Measurements from ENCODE around the gene NR3C2. TPM values are rescaled to one million over a fixed set of nuclear protein-coding genes. Genes with fewer than 3 reads are reported as not detected.

Gene NR3C2
- total RNA-seq, 1 experiment from 2014 or later, result 1.6 TPM

DNA sequence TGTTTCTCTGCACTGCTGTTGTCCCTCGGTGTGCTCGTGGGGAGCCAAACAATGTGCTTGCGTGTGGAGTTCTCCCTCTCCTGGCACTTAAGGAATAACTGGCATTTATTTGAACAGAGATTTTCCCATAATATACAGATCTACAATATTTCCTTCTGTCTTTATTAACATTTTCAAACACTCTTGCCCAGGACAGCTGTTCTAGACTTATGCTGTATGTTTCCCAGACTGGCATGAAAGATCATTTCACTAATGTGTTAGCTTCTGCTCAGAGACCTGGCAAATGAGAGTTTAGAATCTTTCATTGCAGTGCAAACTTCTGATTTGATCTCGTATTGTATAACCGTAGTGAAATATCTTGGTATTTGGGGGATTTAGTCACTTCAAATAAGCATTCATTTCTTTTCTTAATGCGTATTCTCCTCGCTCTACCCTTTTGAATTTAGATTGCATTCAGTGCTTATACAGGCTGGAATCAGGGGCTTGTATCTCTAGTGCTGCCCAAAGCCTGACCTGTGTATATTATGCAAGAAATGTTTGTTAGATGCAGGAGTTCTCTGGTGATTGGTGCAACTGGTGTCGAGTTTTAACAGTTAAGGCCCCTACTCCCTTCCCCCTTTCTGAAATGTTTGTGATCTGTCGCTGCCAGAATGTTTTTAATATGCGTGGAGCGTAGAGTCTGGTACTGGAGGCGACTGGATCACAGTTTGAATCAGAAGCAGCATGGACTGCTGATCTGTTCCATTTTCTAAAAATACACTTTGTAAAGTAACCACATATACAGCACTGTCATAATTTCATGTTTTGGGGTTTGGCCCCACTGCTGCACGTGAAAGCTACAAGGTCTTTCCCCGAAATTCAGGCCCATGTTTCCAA lies 384.0 kb downstream of the NR3C2 start:
- CTCF ChIA-PET, result no interaction called here
- H3K27ac ChIP-seq (ENCODE audit: low read depth, low read length, poor library complexity, severe bottlenecking), result no peak overlapping the region
- no peak overlapping the region for H3K4me3 ChIP-seq (ENCODE audit: low read depth, low read length, poor library complexity, severe bottlenecking)
- TF ChIP-seq EZH2 (IDR thresholded peaks at IDR 0.05; ENCODE audit: borderline replicate concordance, low read depth, low read length, poor library complexity, severe bottlenecking), result no peak
- TF ChIP-seq, protein P1, sequence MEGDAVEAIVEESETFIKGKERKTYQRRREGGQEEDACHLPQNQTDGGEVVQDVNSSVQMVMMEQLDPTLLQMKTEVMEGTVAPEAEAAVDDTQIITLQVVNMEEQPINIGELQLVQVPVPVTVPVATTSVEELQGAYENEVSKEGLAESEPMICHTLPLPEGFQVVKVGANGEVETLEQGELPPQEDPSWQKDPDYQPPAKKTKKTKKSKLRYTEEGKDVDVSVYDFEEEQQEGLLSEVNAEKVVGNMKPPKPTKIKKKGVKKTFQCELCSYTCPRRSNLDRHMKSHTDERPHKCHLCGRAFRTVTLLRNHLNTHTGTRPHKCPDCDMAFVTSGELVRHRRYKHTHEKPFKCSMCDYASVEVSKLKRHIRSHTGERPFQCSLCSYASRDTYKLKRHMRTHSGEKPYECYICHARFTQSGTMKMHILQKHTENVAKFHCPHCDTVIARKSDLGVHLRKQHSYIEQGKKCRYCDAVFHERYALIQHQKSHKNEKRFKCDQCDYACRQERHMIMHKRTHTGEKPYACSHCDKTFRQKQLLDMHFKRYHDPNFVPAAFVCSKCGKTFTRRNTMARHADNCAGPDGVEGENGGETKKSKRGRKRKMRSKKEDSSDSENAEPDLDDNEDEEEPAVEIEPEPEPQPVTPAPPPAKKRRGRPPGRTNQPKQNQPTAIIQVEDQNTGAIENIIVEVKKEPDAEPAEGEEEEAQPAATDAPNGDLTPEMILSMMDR (conservative IDR thresholded peaks at IDR 0.05; ENCODE audit: low read depth, low read length), result no peak
- no peaks in the 10 kb centered on the region for H3K27me3 ChIP-seq (replicated peaks; ENCODE audit: insufficient read depth, low read depth, low read length, poor library complexity)
- POLR2A ChIA-PET (ENCODE audit: low non-redundant PET), result no interaction called here
- H3K4me1 ChIP-seq (ENCODE audit: insufficient read depth, low read length, poor library complexity, severe bottlenecking), result peaks cover 36% of the 10 kb centered on the region
- intact Hi-C loops (cut with micrococcal nuclease; ENCODE audit: unreplicated experiment), result no loop called here
- H3K9me3 ChIP-seq (ENCODE audit: low read depth, low read length, poor library complexity, severe bottlenecking), result no peaks in the 10 kb centered on the region
- no peaks in the 10 kb centered on the region for H3K36me3 ChIP-seq (ENCODE audit: insufficient read depth, low read length, poor library complexity, severe bottlenecking)
- BruUV-seq (replicated peaks), result no TSS peak
- no peak for DNase-seq (ENCODE audit: low spot score)

DNA sequence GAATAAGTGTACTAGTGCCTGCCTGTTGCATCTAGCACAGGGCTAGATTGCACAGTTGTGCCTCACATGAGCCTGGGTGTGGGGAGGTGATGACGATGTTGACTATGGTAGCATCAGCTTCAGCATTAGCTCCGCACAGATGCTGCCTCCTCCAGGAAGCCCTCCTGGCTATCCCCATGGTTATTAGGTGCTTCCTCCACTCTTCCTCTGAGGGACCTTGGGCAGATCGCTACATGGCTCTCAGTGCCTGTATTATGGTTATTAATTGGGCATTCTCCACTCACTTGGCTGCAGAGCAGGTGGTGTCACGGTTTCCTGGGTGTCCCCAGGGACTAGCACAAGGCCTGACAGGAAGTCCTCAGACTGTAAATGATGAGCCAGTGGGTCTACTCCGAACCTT lies 384.7 kb downstream of the NR3C2 start:
- Histone ChIP-seq H3K4me3 (ENCODE audit: low read depth, low read length, poor library complexity, severe bottlenecking) (no peak overlapping the region), H3K36me3 (ENCODE audit: insufficient read depth, low read length, poor library complexity, severe bottlenecking) (no peaks in the 10 kb centered on the region), H3K9me3 (ENCODE audit: low read depth, low read length, poor library complexity, severe bottlenecking) (no peaks in the 10 kb centered on the region), H3K27ac (ENCODE audit: low read depth, low read length, poor library complexity, severe bottlenecking) (no peak overlapping the region), H3K27me3 (replicated peaks; ENCODE audit: insufficient read depth, low read depth, low read length, poor library complexity) (no peaks in the 10 kb centered on the region), H3K4me1 (ENCODE audit: insufficient read depth, low read length, poor library complexity, severe bottlenecking) (peaks cover 43% of the 10 kb centered on the region)
- BruUV-seq (replicated peaks), result no TSS peak
- ChIA-PET POLR2A (ENCODE audit: low non-redundant PET) (interaction anchor here (0.7 kb wide), 1 partner anchor 1353 kb away, joined by 3 read pairs; no protein-coding TSS in a partner anchor), CTCF (no interaction called here)
- no peak for TF ChIP-seq EZH2 (IDR thresholded peaks at IDR 0.05; ENCODE audit: borderline replicate concordance, low read depth, low read length, poor library complexity, severe bottlenecking)
- TF ChIP-seq, protein P1 (conservative IDR thresholded peaks at IDR 0.05; ENCODE audit: low read depth, low read length), result no peak
- DNase-seq (ENCODE audit: low spot score), result no peak
- intact Hi-C loops (cut with micrococcal nuclease; ENCODE audit: unreplicated experiment), result no loop called here

DNA sequence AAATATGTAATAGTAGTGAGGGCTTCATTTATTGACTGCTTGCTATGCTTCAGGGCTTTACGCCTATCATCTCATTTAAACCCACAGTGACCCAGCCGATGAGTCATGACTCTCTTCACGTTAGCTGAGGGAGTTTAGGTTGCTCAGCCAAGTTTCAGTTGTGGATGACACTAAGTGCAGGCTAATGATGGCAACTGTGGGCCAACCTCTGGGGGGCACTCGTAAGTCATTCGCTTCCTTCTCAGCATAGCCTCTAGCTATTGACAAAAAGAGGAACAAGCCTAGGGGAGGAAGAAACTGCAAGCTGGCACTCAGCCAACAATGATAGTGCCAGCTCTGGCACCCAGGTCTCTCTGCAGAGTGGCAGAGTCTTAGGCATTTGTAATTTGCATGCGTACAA lies 385.3 kb downstream of the NR3C2 start:
- Histone ChIP-seq H3K9me3 (ENCODE audit: low read depth, low read length, poor library complexity, severe bottlenecking) (no peaks in the 10 kb centered on the region), H3K4me1 (ENCODE audit: insufficient read depth, low read length, poor library complexity, severe bottlenecking) (peaks cover 49% of the 10 kb centered on the region), H3K27ac (ENCODE audit: low read depth, low read length, poor library complexity, severe bottlenecking) (no peak overlapping the region), H3K4me3 (ENCODE audit: low read depth, low read length, poor library complexity, severe bottlenecking) (no peak overlapping the region), H3K36me3 (ENCODE audit: insufficient read depth, low read length, poor library complexity, severe bottlenecking) (no peaks in the 10 kb centered on the region), H3K27me3 (replicated peaks; ENCODE audit: insufficient read depth, low read depth, low read length, poor library complexity) (no peaks in the 10 kb centered on the region)
- peak; percentile 70 for DNase-seq (ENCODE audit: low spot score)
- no TSS peak for BruUV-seq (replicated peaks)
- intact Hi-C loops (cut with micrococcal nuclease; ENCODE audit: unreplicated experiment), result no loop called here
- TF ChIP-seq EZH2 (IDR thresholded peaks at IDR 0.05; ENCODE audit: borderline replicate concordance, low read depth, low read length, poor library complexity, severe bottlenecking), result no peak
- TF ChIP-seq, protein P1 (conservative IDR thresholded peaks at IDR 0.05; ENCODE audit: low read depth, low read length), result peak; percentile 50
- ChIA-PET CTCF (no interaction called here), POLR2A (ENCODE audit: low non-redundant PET) (no interaction called here)

All from A673 (cell line).